ENCODE results near the gene EML6.
"Not testable (repeated sequence)": the region's sequence is repeated elsewhere in the genome, so short reads cannot be mapped to it uniquely, and the experiment has no call there.

Gene EML6

GRCh38 chr2:54723131-54723995 lies at the start of gene EML6:
TSS of gene EML6 (plus strand) at chr2:54723662. CDS start at chr2:54725062, 1,400 bp downstream.
- peak; percentile 97 to 98 for DNase-seq

- DNase-seq: no peak
Observed at GRCh38 chr2:54675281-54675680, 48.2 kb upstream of the EML6 start.

- no peak for DNase-seq
Observed at GRCh38 chr2:54675738-54676137, 47.7 kb upstream of the EML6 start.

- no peak for DNase-seq
Observed at GRCh38 chr2:54676656-54677055, 46.8 kb upstream of the EML6 start.

- DNase-seq: no peak
Observed at GRCh38 chr2:54677476-54678265, 45.8 kb upstream of the EML6 start.

GRCh38 chr2:54678719-54679118 lies 44.7 kb upstream of the EML6 start:
- no peak for DNase-seq

GRCh38 chr2:54680397-54681041 lies 42.9 kb upstream of the EML6 start:
- no peak for DNase-seq

GRCh38 chr2:54681416-54681815 lies 42.0 kb upstream of the EML6 start:
- no peak for DNase-seq

- no peak for DNase-seq
Observed at GRCh38 chr2:54683596-54683995, 39.9 kb upstream of the EML6 start.

GRCh38 chr2:54685263-54685775 lies 38.1 kb upstream of the EML6 start:
- DNase-seq: no peak

GRCh38 chr2:54687595-54688152 lies 35.8 kb upstream of the EML6 start:
- no peak for DNase-seq

GRCh38 chr2:54691445-54692135 lies 31.9 kb upstream of the EML6 start:
- DNase-seq: no peak

GRCh38 chr2:54692556-54692955 lies 30.9 kb upstream of the EML6 start:
- DNase-seq: no peak

- no peak for DNase-seq
Observed at GRCh38 chr2:54695378-54695777, 28.1 kb upstream of the EML6 start.

GRCh38 chr2:54697934-54698333 lies 25.5 kb upstream of the EML6 start:
- no peak for DNase-seq

GRCh38 chr2:54698926-54699325 lies 24.5 kb upstream of the EML6 start:
- not testable (repeated sequence) for DNase-seq

- DNase-seq: no peak
Observed at GRCh38 chr2:54699665-54700064, 23.8 kb upstream of the EML6 start.

- DNase-seq: no peak
Observed at GRCh38 chr2:54701029-54701428, 22.4 kb upstream of the EML6 start.

GRCh38 chr2:54704238-54704637 lies 19.2 kb upstream of the EML6 start:
- DNase-seq: no peak

GRCh38 chr2:54704688-54705605 lies 18.5 kb upstream of the EML6 start:
- peak in 1 of 2 experiments; percentile 28 for DNase-seq

- no peak for DNase-seq
Observed at GRCh38 chr2:54706622-54707021, 16.8 kb upstream of the EML6 start.
